EH (cell line): ENCODE measurements around the gene KANSL3.
"Not testable (repeated sequence)": the region's sequence is repeated elsewhere in the genome, so short reads cannot be mapped to it uniquely, and the experiment has no call there.

ENCODE experiments used
- DNase-seq: peaks from one replicate; pipeline ENCODE4 v3.0.0-alpha.2; 2015; ENCODE audit warnings: low read depth

Gene KANSL3

DNA sequence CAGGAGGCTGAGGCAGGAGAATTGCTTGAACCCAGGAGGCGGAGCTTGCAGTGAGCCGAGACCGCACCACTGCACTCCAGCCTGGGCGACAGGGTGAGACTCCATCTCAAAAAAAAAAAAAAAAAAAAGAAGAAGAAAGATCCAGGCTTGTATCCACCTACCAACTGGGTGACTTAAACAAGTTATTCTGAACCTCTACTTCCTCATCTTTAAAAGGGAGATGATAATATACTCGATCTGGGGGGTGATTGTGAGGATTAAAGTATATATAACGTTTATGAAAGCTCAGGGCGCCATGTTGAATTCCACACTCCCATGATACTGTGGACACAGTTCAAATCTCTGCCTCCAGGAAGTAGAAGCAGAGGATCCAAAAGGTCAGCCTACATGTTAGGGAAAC lies 16.7 kb upstream of the KANSL3 start:
- not testable (repeated sequence) for DNase-seq

DNA sequence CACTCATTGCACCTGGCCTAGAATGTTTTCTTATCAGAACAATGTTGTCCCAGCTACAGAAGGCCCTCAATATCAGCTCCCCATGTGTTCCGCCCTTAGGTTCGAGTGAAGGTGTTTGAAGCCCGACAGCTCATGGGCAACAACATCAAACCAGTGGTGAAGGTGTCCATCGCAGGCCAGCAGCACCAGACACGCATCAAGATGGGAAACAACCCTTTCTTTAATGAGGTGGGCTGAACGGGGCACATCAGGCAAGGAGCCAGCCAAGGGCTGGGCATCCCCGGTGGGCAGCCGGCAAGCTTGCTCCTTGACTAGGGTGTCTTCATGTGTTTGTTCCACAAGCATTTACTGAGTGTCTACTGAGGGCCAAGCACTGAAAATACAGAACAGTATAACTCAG lies 13.7 kb upstream of the KANSL3 start:
- DNase-seq, result no peak

DNA sequence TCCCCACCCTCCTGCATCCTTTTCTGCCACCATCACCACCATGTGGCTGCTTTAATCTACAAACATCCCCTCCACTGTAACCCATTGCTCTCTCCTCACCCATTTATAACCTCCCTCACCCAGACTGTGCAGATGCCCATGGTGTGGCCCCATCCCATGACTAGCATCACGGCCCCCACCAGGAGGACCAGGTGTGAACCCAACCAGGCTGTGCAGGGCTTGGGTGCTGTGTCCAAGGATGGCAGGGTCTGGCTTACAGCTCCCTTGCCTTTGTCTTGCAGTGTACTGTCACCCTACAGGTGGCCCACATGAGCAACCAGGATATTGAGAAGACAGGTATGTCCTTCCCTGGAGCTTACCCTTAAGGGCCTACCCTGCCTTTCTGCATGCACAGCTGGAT lies 11.2 kb upstream of the KANSL3 start:
- DNase-seq, result no peak

DNA sequence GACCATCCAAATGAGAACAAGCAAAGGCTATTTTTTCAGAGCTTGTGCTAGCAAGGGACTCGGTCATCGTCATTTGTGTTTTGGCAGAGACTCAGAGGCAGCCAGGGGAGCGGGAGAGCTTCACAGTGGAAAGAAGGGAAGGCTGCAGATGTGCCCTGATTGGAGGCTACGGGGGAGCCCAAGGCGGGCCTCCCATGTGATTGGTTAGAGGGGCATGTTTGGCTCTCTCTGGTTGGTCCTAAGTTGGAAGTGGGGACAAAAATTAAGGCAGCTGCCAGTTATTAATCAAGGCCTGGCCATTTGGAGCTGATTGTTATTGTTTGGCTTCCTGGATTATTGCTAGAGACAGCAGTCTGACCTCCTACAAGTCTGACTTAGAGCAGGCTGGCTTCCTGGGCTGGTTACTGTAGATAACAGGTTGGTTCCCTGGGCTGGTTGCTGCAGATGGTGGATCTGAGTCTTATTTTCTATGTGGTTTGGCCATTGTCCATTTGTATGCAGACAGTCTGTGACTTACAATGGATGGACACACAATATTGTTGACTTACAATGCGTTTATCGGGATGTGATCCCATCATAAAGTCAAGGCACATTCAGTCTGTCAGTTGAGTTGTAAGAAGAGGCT lies 10.3 kb upstream of the KANSL3 start:
- DNase-seq, result no peak

DNA sequence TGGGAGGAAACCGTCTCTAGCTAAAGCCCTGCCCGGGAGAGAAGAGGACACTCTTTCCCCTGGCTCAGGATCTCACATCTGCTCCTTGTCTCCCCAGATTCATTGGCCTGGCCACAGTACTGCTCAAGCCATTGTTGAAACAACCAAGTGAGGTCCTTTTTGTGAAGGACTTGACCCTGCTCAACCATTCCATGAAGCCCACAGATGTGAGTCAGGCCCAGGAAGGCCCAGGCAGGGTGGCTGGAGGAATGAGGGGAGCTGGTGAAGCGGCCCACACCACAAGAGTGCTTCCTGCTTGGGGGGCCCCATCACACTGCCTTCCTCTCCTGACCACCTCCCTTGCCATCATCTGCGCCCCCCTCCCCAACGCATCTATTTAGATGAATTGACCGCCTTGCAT lies 9.6 kb upstream of the KANSL3 start:
- peak; percentile 53 for DNase-seq

DNA sequence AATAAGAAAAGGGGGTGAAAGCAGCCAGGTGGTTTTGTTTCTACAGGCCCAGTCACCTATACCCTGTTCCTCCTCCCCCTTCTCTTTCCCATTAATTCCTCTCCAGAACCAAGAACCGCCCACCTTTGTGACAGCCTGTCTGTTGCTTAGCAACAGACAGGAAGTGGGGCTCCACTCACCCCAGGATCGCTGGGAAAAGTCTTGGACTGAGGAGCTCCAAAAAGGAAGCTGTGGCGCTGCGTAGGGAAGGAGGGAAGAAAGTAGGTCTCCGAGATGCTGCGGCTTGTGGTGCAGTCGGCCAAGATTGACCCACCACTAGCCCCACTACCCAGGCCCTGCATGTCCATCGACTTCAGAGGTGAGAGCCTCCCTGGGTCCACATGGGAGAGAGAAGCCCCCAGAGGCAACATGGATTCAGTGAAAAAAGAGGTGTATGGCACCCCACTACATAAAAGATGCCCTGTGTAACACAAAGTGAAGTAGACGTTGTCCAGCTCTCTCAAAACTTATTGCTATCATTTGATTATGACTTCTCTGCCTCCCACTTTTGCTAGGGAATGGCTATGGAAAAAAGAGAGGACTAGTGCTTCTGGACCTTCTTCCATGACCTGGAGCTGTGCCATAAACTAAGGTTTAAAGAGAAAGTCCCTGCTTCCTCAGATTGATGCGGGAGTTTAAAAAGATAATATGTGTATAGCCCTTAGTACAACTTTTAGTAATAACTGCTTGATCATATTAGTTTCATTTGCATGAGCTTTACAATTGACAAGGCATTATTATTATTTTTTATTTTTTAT lies 4.7 kb upstream of the KANSL3 start, which contains the start of gene FER1L5:
Gene FER1L5, plus strand, starts transcription at position 201 of the 797 bp plus-strand sequence. Its CDS starts 73 bp downstream, at position 274.
- peak; percentile 84 for DNase-seq

DNA sequence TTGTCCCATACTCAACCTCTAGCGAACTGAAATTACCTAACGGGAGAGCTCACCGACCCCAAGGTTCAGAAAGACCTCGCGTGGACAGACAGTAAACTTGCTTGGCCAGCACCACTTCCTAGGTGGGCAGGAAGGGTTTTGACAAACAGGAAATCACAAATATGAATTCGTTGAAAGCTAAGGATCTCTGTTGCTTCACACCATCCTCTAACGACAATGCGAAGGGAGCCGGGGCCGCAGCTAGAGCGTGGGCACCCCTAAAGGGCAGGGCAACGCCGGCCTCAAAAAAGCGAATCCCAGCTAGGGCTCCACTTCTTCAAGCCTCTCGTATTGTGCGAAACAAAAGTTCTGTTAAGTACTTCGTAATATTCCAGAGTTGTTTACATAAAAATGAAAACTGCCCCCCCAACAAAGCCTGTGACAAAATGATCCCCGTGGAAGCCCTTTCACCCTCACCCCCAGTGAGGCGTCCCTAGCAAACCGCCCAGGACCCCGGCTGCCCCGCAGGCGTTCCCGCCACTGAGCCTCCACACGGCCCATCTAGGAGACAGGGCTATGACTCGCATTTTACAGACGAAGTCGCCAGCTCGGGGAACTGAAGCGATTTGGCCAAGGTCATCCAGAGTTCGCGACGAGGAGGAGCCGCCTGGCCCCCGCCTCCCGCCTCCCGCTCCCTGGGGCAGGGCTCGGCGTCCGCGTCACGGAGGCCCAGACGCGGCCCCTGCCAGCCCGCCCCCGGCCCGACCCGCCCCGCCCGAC lies 548 bp downstream of the KANSL3 start:
- DNase-seq, result peak; percentile 96

DNA sequence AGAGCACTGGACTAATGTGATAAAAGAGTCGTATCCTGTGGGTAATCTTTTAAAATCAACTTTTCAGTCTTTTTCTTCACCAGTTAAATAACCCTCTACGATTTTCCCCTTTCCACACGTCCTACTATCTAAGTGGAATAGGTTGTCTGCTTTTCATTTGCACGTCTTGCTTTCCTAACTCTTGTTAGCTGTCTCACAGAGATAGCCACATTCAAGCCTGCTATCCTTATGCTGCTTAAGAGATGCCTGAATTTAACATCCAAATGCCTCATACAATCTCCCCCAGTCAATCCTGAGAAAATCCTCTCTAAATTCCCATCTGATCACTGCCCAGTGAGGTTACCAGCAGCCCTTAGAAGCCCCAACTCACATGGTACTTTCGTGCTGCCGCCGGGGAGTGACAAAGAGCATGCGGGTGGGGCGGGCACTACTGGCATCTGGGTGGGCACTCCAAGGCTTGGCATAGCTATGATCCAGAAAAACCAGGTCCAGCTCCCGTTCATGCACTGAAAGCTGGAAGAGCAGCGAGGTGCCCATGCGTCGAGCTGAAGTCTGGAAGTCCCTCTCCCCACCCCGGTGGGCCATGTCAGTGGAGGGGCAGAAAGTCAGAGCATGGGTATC lies 1.5 kb downstream of the KANSL3 start:
- peak; percentile 23 for DNase-seq

DNA sequence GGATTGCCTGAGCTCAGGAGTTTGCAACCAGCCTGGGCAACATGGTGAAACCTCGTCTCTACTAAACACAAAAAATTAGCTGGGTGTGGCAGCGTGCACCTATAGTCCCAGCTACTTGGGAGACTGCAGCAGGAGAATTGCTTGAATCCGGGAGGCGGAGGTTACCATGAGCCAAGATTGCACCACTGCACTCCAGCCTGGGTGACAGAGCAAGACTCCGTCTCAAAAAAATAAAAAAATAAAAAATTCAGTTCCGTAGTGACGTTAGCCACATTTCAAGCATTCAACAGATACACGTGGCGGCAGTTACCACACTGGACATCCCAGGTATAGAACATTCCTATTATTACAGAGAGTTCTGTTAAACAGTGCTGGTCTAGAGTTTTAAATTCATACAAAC lies 4.5 kb downstream of the KANSL3 start:
- DNase-seq, result no peak

DNA sequence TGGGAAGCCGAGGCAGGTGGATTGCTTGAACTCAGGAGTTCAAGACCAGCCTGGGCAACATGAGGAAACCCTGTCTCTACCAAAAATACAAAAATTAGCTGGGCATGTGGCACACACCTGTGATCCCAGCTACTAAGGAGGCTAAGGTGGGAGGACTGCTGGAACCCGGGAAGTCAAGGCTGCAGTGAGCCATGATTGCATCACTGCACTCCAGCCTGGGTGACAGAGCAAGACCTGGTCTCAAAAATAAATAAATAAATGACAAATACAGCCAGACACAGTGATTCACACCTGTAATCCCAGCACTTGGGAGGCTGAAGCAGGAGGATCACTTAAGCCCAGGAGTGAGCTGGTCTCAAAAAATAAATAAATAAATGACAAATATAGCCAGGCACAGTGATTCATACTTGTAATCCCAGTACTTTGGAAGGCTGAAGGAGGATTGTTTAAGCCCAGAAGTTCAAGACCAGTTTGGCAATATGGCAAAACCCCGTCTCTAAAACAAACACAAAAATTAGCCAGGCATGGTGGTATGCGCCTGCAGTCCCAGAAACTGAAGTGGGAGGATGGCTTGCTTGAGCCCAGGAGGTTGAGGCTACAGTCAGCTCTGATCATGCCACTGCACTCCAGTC lies 6.2 kb downstream of the KANSL3 start:
- peak; percentile 87 for DNase-seq

DNA sequence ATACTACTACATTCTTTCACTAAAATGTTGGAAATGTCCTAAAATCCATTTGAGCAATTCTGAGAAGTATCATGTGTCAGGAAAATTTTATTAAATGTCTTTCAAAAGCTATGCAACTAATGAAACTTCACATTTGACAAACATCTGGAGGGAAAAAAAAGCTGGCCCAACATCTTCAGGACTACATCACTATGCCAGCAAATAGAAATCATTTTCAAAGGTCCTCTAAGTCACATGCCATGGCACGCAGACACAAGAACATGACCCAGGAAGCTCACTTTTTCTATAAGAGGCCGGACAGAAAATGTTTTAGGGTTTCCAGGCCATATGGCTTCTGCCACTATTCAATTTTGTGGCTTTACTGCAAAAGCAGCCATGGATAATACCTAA lies 11.6 kb downstream of the KANSL3 start:
- no peak for DNase-seq

DNA sequence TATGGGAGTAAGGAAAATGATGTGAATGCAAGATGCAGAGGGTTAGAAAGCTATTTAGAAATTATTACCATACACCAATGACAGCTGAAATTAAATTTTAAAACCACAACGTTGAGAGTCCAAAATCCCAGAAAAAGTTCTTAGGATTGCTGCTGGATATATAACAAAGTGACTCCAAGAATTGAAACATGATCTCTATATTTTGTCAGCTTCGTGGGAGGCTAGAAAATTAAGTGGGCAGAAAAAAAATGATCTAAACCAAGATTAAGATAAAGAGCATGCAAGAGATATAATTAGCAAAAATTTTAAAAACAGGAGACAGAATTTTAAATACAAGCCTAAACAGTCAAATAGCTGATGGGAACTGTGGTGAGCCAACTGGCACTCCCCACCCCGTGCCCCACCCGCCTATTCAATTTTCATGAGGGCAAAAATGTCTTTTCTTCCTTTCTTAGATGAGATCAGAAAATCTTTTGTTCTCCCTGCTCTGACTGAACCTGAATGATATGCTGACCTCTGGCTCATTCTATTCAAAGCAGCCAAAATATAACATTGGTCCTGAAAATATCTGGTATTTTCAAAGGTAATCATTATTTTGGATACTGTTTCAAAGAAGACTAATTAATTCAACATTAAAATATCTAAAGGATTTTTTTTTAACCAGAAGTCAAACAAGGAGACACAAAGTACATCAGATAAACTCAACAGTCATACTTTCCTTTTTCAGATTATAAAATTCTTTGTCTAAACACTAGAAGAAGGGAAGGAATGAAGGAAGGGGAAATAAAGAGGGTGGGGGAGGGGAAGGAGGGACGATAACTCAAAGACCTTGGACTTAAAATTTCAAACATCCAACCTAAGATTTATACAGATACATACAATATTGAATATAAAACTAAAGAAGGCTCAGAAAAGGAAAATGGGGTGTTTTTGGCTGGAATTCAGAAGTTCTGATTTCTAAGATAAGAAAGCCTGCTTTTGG lies 12.2 kb downstream of the KANSL3 start:
- peak; percentile 62 for DNase-seq

DNA sequence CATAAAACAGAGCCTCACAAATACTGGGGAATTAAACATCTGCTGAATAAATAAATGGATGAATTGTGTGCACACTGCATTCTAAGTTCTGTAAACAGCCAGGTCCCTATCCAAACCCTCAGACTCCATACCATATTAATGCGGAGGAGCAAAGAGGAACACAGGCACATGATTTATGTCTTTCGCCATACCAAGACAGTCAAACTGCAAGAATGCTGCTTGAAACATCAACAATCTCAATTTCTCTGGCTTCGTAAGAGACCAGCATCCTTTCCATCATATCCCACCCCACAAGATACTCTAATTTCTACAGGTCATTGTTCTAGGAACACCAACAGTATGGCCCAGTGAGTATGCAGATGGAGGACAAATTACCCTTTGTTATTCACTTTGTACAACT lies 15.0 kb downstream of the KANSL3 start:
- DNase-seq, result no peak

DNA sequence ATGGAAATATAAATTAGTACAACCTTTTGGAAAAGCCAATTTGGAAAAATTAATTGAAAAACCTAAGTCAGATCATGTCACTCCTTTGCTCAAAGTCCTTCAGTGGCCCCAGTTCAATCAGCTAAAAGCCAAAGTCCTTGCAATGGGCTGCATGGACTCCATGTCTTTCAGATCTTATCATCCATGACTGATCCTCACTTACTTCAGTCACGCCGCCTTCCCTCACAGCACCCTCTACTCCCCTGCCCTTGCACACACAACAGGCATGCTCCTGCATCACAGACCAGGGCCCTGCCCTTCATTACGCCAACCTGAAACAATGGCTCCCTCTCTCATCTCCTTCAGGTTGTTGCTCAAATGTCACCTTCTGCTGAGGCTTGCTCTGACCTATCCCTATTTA lies 15.6 kb downstream of the KANSL3 start:
- no peak for DNase-seq

DNA sequence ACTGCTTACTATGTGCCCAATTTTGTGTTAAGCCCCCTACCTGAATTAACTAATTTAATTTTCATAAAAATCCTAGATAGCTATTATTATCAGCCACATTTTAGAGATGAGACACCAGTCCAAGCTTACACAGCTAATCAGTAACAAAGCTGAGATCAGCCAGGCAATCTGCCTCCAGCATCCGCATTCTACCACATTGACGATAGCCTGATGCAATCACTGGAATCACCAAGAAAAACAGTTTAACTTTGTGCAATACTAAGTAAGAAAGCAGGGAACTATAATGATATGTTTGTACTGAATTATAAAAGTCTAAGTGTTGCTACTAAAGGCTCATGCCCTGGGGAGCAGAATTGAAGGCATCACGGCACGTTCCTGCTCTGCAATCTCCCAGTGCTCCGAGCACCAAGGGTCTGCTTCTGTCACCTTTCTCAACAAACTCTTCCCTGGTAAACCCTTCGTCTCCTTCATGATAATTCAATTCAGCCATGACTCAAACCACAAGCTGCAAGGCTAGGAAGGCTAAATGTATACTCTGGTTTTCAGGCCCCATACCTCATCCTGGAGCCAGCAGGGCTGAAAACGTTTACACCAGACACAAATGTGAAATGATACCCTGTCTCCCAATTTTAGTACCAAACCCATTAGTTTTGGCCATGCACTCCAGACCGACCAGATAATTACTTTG lies 19.4 kb downstream of the KANSL3 start:
- DNase-seq, result peak; percentile 54

DNA sequence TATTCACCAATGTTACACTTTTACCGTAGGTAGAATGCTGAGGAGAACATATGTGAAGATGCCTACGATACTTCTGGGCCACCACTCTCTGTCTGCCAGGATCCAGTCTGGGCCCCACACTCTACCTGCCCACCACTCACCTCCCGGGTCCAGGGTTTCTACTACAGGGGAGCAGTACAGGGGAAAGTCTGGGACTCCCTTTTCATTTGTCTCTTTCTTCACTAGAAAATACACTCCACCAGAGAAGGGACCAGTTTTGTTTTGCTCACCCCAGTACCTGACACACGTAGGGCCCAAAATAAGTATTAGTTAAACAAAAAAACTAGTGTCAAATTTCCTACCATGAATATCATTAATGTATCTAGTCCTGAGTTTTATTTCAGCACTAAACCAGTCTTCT lies 21.1 kb downstream of the KANSL3 start:
- DNase-seq, result no peak

DNA sequence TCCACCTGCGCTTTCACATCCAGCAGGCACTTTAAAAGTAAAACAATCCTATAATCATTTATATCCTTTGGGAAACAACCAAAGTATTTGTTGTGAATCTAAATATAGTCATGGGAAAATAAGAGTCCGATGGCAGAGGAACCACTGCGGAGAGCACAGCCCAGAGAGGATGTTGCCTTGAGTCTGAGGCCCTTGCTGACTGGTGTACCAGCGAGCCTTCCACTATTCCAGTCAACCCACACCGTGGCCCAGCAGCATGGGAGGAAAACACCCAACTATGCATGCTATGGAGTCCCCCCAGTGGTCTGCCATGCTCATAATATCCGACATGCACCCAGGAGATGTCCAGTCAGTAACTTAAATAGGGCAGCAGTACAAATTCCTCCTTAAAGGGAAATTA lies 21.6 kb downstream of the KANSL3 start:
- DNase-seq, result no peak

DNA sequence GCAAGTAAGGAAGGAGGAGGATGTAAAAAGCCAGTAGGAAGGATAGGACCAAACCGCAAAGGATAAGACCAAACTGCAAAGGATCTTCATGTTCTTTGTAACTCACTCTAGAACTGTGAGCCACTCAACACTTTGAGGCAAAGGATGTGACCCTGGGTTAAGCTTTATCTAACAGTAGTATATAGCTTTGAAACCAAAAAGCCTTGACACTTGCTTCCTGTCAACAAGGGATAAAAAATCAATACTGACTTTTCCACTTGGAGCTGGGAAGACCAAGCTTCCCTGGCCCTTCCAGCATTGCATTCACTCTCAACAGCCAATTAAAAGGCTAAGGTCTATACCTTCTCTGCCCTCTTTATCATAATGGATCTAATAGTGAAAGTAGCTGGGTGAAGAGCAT lies 22.0 kb downstream of the KANSL3 start:
- no peak for DNase-seq

DNA sequence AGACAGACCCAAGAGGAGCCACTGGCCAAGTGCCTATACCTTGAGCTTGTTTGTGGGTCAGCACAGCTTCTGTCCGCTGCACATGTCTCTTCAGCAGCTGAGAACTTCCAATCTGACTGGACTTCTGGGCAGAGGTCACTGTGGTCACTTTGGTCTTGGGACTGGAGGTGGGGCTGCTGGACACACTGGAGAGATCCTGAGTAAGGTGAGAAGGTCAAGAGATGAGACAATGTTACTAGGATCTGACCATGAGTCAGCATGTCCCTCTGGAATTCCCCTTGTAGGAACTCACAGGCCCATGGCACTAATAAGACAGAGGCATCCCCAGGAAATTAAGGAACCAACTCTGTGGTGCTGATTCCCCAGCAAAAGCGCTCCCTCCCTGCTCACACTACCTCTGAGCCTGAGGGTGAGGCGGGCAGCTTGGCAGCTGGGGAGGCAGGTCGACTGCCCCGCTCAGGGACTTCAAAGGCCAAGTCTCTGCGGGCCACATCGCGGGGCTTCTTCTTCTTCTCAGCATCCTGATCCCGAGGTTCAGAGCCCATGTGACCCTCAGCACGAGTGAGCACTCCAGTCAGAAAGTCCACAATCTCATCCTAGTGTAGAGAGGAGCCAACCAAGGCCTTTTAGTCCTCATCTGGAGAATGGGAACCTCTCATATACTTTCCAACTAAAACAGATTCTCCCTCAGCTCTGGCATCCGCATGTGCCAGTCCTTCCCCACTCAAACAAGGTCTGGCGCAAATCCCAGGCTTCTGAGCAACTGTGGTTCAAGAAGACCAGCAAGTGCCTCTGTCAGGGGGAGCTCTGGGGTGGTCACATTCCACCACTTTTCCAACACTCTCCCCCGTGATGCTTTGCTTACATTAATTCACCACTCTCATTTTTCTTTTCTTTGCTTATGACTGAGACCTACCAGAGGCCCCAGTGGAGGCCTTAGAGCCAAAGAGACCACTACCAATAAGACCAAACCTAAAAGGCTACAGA lies 29.4 kb downstream of the KANSL3 start:
- DNase-seq, result peak; percentile 68
